Neural progenitor cell (in vitro differentiated cells): ENCODE data around the gene PKHD1. TPM values are rescaled to one million over a fixed set of nuclear protein-coding genes. Genes with fewer than 3 reads are reported as not detected.

Source experiments
- DNase-seq: peaks from one replicate; pipeline ENCODE4 v3.0.0-alpha.2; 2016; ENCODE audit warnings: low spot score
- H2AFZ ChIP-seq: fragments of 200-600 bp; sonication (generic); replicated peaks from 2 replicates; pipeline ENCODE4 v1.6.1; 2016; ENCODE audit warnings: antibody characterized with exemption
- H3F3A ChIP-seq: fragments of 200-600 bp; sonication (generic); 2 replicates; pipeline ENCODE4 v1.6.1; 2016; ENCODE audit warnings: antibody characterized with exemption, low read depth
- H3K27ac ChIP-seq: fragments of 200-600 bp; sonication (generic); 2 replicates; pipeline ENCODE4 v1.5.1; 2016; ENCODE audit warnings: mild to moderate bottlenecking
- H3K27me3 ChIP-seq: fragments of 200-600 bp; sonication (generic); 2 replicates; pipeline ENCODE4 v1.6.1; 2016; ENCODE audit warnings: mild to moderate bottlenecking, moderate library complexity
- H3K36me3 ChIP-seq: fragments of 200-600 bp; sonication (generic); 2 replicates; pipeline ENCODE4 v1.5.1; 2016
- H3K4me1 ChIP-seq: fragments of 200-600 bp; sonication (generic); 2 replicates; pipeline ENCODE4 v1.6.1; 2016; ENCODE audit warnings: mixed run types
- H3K4me2 ChIP-seq: fragments of 200-600 bp; sonication (generic); 2 replicates; pipeline ENCODE4 v1.6.1; 2016
- H3K4me3 ChIP-seq: fragments of 200-600 bp; sonication (generic); 2 replicates; pipeline ENCODE4 v1.5.1; 2016
- H3K79me2 ChIP-seq: fragments of 200-600 bp; sonication (generic); 2 replicates; pipeline ENCODE4 v1.6.1; 2016; ENCODE audit warnings: low read depth
- H3K9ac ChIP-seq: fragments of 200-600 bp; sonication (generic); 2 replicates; pipeline ENCODE4 v1.6.1; 2016
- H3K9me3 ChIP-seq: fragments of 200-600 bp; sonication (generic); 2 replicates; pipeline ENCODE4 v1.5.1; 2016; ENCODE audit warnings: low read depth
- H4K20me1 ChIP-seq: fragments of 200-600 bp; sonication (generic); 2 replicates; pipeline ENCODE4 v1.6.1; 2016; ENCODE audit warnings: low read depth
- H3K27ac Mint-ChIP-seq: 3 replicates; pipeline ENCODE4 v1.8.0; 2021; ENCODE audit warnings: mixed read lengths
- H3K27me3 Mint-ChIP-seq: 2 replicates; pipeline ENCODE4 v1.8.0; 2022; ENCODE audit warnings: low read depth, mild to moderate bottlenecking, inconsistent platforms, moderate library complexity, mixed read lengths; ENCODE audit not compliant: insufficient read depth
- H3K36me3 Mint-ChIP-seq: 3 replicates; pipeline ENCODE4 v1.8.0; 2021; ENCODE audit warnings: mixed read lengths
- H3K4me1 Mint-ChIP-seq: 3 replicates; pipeline ENCODE4 v1.8.0; 2021; ENCODE audit warnings: mixed read lengths
- H3K4me3 Mint-ChIP-seq: 3 replicates; pipeline ENCODE4 v1.8.0; 2021; ENCODE audit warnings: mild to moderate bottlenecking, moderate library complexity, mixed read lengths
- H3K9me3 Mint-ChIP-seq: 3 replicates; pipeline ENCODE4 v1.8.0; 2020; ENCODE audit warnings: mixed read lengths
- EZH2 ChIP-seq: fragments of 200-600 bp; sonication (generic); IDR thresholded peaks from 2 replicates; pipeline ENCODE4 v1.6.1; 2017; ENCODE audit warnings: antibody characterized with exemption, mild to moderate bottlenecking, moderate library complexity
- EZH2phosphoT487 ChIP-seq: fragments of 200-600 bp; sonication (generic); IDR thresholded peaks from 2 replicates; pipeline ENCODE4 v1.6.1; 2017; ENCODE audit warnings: antibody characterized with exemption
- total RNA-seq: library from RNA; depleted of rRNA; stranded (reverse); fragments of >200 nt; gene quantifications from 2 replicates; pipeline ENCODE4 v1.2.3, GENCODE V29; 2015; ENCODE audit warnings: low replicate concordance
- TF ChIP-seq, protein P1 (sequence below): fragments of 200-600 bp; sonication (generic); IDR thresholded peaks from 2 replicates; pipeline ENCODE4 v1.5.1; 2017; ENCODE audit warnings: antibody characterized with exemption, mild to moderate bottlenecking

The PKHD1 gene
- total RNA-seq, 1 donor from 2014 or later = 0.04 TPM

DNA sequence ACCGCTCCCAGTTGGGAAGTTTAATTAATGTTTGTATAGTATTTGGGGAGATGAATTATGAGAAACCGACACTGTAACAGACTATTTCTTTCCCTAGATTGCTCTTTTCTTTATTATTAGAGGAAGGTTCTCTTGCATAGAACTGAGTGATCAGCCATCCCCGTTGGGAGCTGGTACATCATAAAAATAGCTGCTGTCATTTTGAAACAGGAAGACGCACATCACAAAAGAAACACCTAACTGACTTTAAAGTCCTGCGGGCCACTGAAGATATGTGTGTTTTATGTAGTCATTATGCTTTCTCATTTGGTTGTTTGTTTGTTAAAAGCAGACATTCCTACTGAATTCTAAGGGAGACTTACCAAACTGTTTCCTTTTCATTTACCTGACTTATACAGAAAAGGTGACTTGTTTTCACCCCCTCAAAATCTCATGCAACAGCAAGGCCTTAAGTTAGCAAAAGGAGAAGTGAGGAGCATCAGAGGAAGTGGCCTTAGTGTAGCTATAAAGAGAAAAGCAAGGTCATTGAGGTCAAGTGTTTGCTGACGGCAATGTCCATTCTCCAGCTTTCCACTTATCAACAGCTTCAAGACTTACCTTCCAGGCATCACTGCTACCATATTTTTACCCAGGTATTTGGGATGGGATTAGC lies 91.0 kb downstream of the PKHD1 start:
- Histone ChIP-seq H3K79me2 (no peaks in the 10 kb centered on the region), H3F3A (no peaks in the 10 kb centered on the region), H3K4me1 (peaks cover 3% of the 10 kb centered on the region), H3K27me3 (no peaks in the 10 kb centered on the region), H2AFZ (no peak overlapping the region), H3K4me2 (no peak overlapping the region), H3K27ac (no peak overlapping the region), H3K36me3 (no peaks in the 10 kb centered on the region), H3K9ac (no peak overlapping the region), H4K20me1 (no peaks in the 10 kb centered on the region), H3K4me3 (no peak overlapping the region), H3K9me3 (no peaks in the 10 kb centered on the region)
- no peak overlapping the region for H3K4me3 Mint-ChIP-seq
- H3K27ac Mint-ChIP-seq = no peak overlapping the region
- DNase-seq = no peak
- peaks cover 3% of the 10 kb centered on the region for H3K4me1 Mint-ChIP-seq
- no peaks in the 10 kb centered on the region for H3K36me3 Mint-ChIP-seq
- H3K27me3 Mint-ChIP-seq = peaks cover 2% of the 10 kb centered on the region
- no peaks in the 10 kb centered on the region for H3K9me3 Mint-ChIP-seq
- TF ChIP-seq EZH2 = no peak
- no peak for TF ChIP-seq EZH2phosphoT487
- TF ChIP-seq, protein P1, sequence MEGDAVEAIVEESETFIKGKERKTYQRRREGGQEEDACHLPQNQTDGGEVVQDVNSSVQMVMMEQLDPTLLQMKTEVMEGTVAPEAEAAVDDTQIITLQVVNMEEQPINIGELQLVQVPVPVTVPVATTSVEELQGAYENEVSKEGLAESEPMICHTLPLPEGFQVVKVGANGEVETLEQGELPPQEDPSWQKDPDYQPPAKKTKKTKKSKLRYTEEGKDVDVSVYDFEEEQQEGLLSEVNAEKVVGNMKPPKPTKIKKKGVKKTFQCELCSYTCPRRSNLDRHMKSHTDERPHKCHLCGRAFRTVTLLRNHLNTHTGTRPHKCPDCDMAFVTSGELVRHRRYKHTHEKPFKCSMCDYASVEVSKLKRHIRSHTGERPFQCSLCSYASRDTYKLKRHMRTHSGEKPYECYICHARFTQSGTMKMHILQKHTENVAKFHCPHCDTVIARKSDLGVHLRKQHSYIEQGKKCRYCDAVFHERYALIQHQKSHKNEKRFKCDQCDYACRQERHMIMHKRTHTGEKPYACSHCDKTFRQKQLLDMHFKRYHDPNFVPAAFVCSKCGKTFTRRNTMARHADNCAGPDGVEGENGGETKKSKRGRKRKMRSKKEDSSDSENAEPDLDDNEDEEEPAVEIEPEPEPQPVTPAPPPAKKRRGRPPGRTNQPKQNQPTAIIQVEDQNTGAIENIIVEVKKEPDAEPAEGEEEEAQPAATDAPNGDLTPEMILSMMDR = no peak

DNA sequence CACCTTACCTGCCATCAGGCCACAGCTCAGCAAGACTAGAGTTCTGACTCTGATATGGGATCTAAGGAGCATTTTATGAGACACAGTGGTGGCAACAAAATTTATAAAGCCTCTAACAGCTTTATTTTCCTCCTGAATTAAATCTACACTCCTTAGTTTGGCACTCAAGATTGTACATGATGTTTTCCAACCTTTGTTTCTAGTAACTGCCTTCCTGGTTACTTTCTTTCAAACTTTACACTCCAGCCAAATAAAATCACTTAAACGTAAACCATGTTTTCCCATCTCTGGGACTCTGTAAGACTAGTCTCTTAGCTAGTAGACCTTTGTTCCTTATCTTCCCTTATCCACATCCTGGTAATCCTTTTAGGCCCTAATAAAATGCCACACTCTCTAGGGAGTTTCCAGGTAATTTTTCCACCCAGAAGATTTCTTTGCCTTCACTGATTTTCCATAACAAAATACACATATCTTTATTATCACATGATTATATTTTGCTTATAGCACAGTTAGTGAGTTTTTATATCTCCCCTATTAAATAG lies 92.1 kb downstream of the PKHD1 start:
- TF ChIP-seq, protein P1 = no peak
- TF ChIP-seq EZH2 = no peak
- no peak for TF ChIP-seq EZH2phosphoT487
- Mint-ChIP-seq H3K27me3 (peaks cover 2% of the 10 kb centered on the region), H3K4me1 (peaks cover 3% of the 10 kb centered on the region), H3K4me3 (no peak overlapping the region), H3K36me3 (no peaks in the 10 kb centered on the region), H3K27ac (no peak overlapping the region), H3K9me3 (no peaks in the 10 kb centered on the region)
- Histone ChIP-seq H3K9ac (no peak overlapping the region), H3K27ac (no peak overlapping the region), H3K4me3 (no peak overlapping the region), H3K4me2 (no peak overlapping the region), H2AFZ (no peak overlapping the region), H3K79me2 (no peaks in the 10 kb centered on the region), H3K36me3 (no peaks in the 10 kb centered on the region), H3K9me3 (no peaks in the 10 kb centered on the region), H3K4me1 (peaks cover 3% of the 10 kb centered on the region), H3F3A (no peaks in the 10 kb centered on the region), H4K20me1 (no peaks in the 10 kb centered on the region), H3K27me3 (no peaks in the 10 kb centered on the region)
- no peak for DNase-seq

DNA sequence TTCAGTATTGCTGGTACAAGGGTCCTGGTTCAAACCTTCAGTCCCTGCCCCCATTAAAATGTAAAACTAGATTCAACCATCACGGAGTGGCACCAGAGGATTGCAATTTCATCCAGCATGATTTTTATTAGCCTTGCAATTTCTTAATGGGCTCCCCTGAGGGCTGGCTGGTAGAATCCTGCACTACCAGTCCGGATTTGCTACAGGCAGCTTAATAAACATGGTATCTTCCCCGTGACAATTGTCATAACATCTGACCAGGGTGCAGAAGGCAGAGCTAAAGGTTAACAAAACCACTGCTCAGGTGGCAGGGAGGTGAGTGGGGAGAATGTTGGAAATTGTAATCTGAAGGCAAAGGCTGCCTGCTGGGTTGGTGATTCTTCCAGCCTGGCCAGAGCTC lies 94.5 kb downstream of the PKHD1 start:
- H3K4me1 ChIP-seq = peaks cover 3% of the 10 kb centered on the region
- no peaks in the 10 kb centered on the region for H3F3A ChIP-seq
- no peak overlapping the region for H3K4me2 ChIP-seq
- no peaks in the 10 kb centered on the region for H3K36me3 ChIP-seq
- H2AFZ ChIP-seq = peak overlapping the region; percentile 12
- Mint-ChIP-seq H3K36me3 (no peaks in the 10 kb centered on the region), H3K4me3 (no peak overlapping the region), H3K4me1 (no peaks in the 10 kb centered on the region), H3K27ac (no peak overlapping the region), H3K27me3 (peaks cover 2% of the 10 kb centered on the region), H3K9me3 (no peaks in the 10 kb centered on the region)
- no peaks in the 10 kb centered on the region for H4K20me1 ChIP-seq
- DNase-seq = no peak
- no peak overlapping the region for H3K27ac ChIP-seq
- H3K9me3 ChIP-seq = no peaks in the 10 kb centered on the region
- H3K79me2 ChIP-seq = no peaks in the 10 kb centered on the region
- no peak overlapping the region for H3K4me3 ChIP-seq
- TF ChIP-seq, protein P1 = no peak
- TF ChIP-seq EZH2phosphoT487 (no peak), EZH2 (no peak)
- H3K9ac ChIP-seq = no peak overlapping the region
- H3K27me3 ChIP-seq = no peaks in the 10 kb centered on the region
